Keratinocyte (primary cell): ENCODE results near the gene MFAP2. TPM values are rescaled to one million over a fixed set of nuclear protein-coding genes. Genes with fewer than 3 reads are reported as not detected.

Experiments
- DNase-seq: peaks from one replicate; pipeline ENCODE4 v3.0.0-alpha.2; 2011; ENCODE audit warnings: low read depth, missing footprints, low spot score
- FAIRE-seq: peaks from 2 replicates; lab custom pipeline; 2011; peaks lifted over from hg19 to GRCh38; lab: Jason Lieb, UNC
- H2AFZ ChIP-seq: 2 replicates; pipeline ENCODE4 v1.6.0; 2012; ENCODE audit warnings: low read length, control low read depth, inconsistent platforms; ENCODE audit not compliant: control insufficient read depth
- H3K27ac ChIP-seq: 2 replicates; pipeline ENCODE4 v1.5.1; 2011; ENCODE audit warnings: low read length; ENCODE audit not compliant: control insufficient read depth, insufficient read depth
- H3K27me3 ChIP-seq: 3 replicates; pipeline ENCODE4 v1.6.0; 2011; ENCODE audit warnings: low read length; ENCODE audit not compliant: control insufficient read depth, insufficient read depth; ENCODE audit errors: extremely low read depth
- H3K36me3 ChIP-seq, 2 experiments: 2 replicates in 1 of 2; 3 replicates in 1 of 2; pipeline ENCODE4 v1.5.1; 2011; ENCODE audit warnings: low read length in 2 of 2, mild to moderate bottlenecking in 1 of 2; ENCODE audit not compliant: control insufficient read depth in 2 of 2, insufficient read depth in 2 of 2; ENCODE audit errors: extremely low read depth in 1 of 2
- H3K4me1 ChIP-seq: 3 replicates; pipeline ENCODE4 v1.5.1; 2011; ENCODE audit warnings: low read length; ENCODE audit not compliant: control insufficient read depth, insufficient read depth; ENCODE audit errors: extremely low read depth
- H3K4me2 ChIP-seq: 3 replicates; pipeline ENCODE4 v1.6.0; 2011; ENCODE audit warnings: low read depth, low read length; ENCODE audit not compliant: control insufficient read depth, insufficient read depth; ENCODE audit errors: extremely low read depth
- H3K4me3 ChIP-seq, 3 experiments: fragments of 200-600 bp in 1 of 3; sonication (generic) in 1 of 3; 2 replicates in 2 of 3; 3 replicates in 1 of 3; pipeline ENCODE4 v1.5.1; 2011 to 2016; ENCODE audit warnings: low read length in 3 of 3, mild to moderate bottlenecking in 3 of 3, control low read depth in 2 of 3, inconsistent platforms in 1 of 3, low read depth in 1 of 3, mixed read lengths in 1 of 3, mixed run types in 1 of 3, moderate library complexity in 1 of 3; ENCODE audit not compliant: control insufficient read depth in 2 of 3, insufficient read depth in 2 of 3; ENCODE audit errors: extremely low read depth in 1 of 3
- H3K79me2 ChIP-seq: 2 replicates; pipeline ENCODE4 v1.6.0; 2012; ENCODE audit warnings: low read length; ENCODE audit not compliant: control insufficient read depth, insufficient read depth
- H3K9ac ChIP-seq: 3 replicates; pipeline ENCODE4 v1.6.0; 2011; ENCODE audit warnings: low read length; ENCODE audit not compliant: control insufficient read depth, insufficient read depth; ENCODE audit errors: extremely low read depth
- H3K9me1 ChIP-seq: 3 replicates; pipeline ENCODE4 v1.6.0; 2011; ENCODE audit warnings: low read length; ENCODE audit not compliant: control insufficient read depth, insufficient read depth; ENCODE audit errors: extremely low read depth
- H3K9me3 ChIP-seq: 2 replicates; pipeline ENCODE4 v1.5.1; 2012; ENCODE audit warnings: low read depth, low read length; ENCODE audit not compliant: control insufficient read depth
- H4K20me1 ChIP-seq: 3 replicates; pipeline ENCODE4 v1.6.0; 2011; ENCODE audit warnings: low read length; ENCODE audit not compliant: control insufficient read depth, insufficient read depth; ENCODE audit errors: extremely low read depth
- CTCF ChIP-seq, 3 experiments: IDR thresholded peaks in 1 of 3; conservative IDR thresholded peaks in 1 of 3; optimal IDR thresholded peaks in 1 of 3; 2 replicates in 2 of 3; 3 replicates in 1 of 3; pipeline versions ENCODE3 to v1.5.1; 2011; ENCODE audit warnings: low read length in 3 of 3, mild to moderate bottlenecking in 3 of 3, moderate library complexity in 2 of 3, control low read depth in 1 of 3, inconsistent platforms in 1 of 3; ENCODE audit not compliant: insufficient read depth in 2 of 3; ENCODE audit errors: extremely low read depth in 1 of 3
- EZH2 ChIP-seq: IDR thresholded peaks from one replicate; pipeline ENCODE4 v1.6.1; 2012; ENCODE audit warnings: inconsistent platforms, mild to moderate bottlenecking, low read length, moderate library complexity
- dilution Hi-C: fragments of 300-500 bp; cut with MboI; formaldehyde crosslinking; loops from one replicate; pipeline ENCODE4 v1.7.0; 2020; ENCODE audit warnings: low sequenced_read_pairs; ENCODE audit not compliant: extremely low pct_ligation_motif_present
- polyA plus RNA-seq, 5 experiments: library from polyadenylated mRNA; depleted of rRNA in 3 of 5; stranded (reverse) in 3 of 5; stranded (forward) in 1 of 5; unstranded in 1 of 5; fragments of >200 nt; gene quantifications; 1 replicate in 1 of 5; 2 replicates in 3 of 5; 3 replicates in 1 of 5; pipeline versions ENCODE4 v1.2.1 to v1.2.3, GENCODE V29; 2011 to 2012; ENCODE audit warnings: missing spikeins in 2 of 5, low read depth in 1 of 5, low replicate concordance in 1 of 5

The MFAP2 gene
- polyA plus RNA-seq, 1 donor (not counting 4 experiments of a cell fraction or from before 2014, with no cell fraction given), result 34.6 TPM

- no peak overlapping the region for H2AFZ ChIP-seq
- no peak overlapping the region for H3K27ac ChIP-seq
- FAIRE-seq (peak; percentile 20), DNase-seq (no peak)
- H3K4me3 ChIP-seq, result no peak overlapping the region
- peaks cover 33% of the 10 kb centered on the region for H3K4me1 ChIP-seq
- H3K9ac ChIP-seq, result no peak overlapping the region
- no peaks in the 10 kb centered on the region for H3K27me3 ChIP-seq
- dilution Hi-C loops, result no loop called here
- H3K9me3 ChIP-seq, result no peaks in the 10 kb centered on the region
- H3K79me2 ChIP-seq, result peaks cover 15% of the 10 kb centered on the region
- H4K20me1 ChIP-seq, result peaks cover 7% of the 10 kb centered on the region
- peaks cover 2 to 4% of the 10 kb centered on the region in 2 experiments for H3K36me3 ChIP-seq
- TF ChIP-seq CTCF (optimal IDR thresholded peaks at IDR 0.05 in 1 of 3, IDR thresholded peaks at IDR 0.05 in 1 of 3, conservative IDR thresholded peaks at IDR 0.05 in 1 of 3; ENCODE audit: extremely low read depth in 1 of 3, insufficient read depth in 2 of 3, low read length in 3 of 3) (no peak), EZH2 (no peak)
- H3K4me2 ChIP-seq, result peak overlapping the region; percentile 91
- H3K9me1 ChIP-seq, result peaks cover 2% of the 10 kb centered on the region
Observed at GRCh38 chr1:17012775-17013490, 32.5 kb upstream of the MFAP2 start.

GRCh38 chr1:17011439-17012307 lies 31.3 kb upstream of the MFAP2 start, which contains the start of gene ATP13A2:
Gene ATP13A2 (minus strand): TSS chr1:17011928. CDS start chr1:17011738, 190 bp downstream.
- DNase-seq, result peak; percentile 30
- dilution Hi-C loops, result no loop called here

More at GRCh38 chr1:17011439-17012307, 31.3 kb upstream of the MFAP2 start, which contains the start of gene ATP13A2:
- no peak for FAIRE-seq
- Histone ChIP-seq H3K9ac (peak within 1 kb of the TSS; percentile 65), H3K9me3 (no peaks in the 10 kb centered on the region), H3K27me3 (no peaks in the 10 kb centered on the region), H3K27ac (peak within 1 kb of the TSS; percentile 6), H3K9me1 (peaks cover 2% of the 10 kb centered on the region), H3K36me3 (peaks cover 2 to 4% of the 10 kb centered on the region in 2 experiments), H3K4me1 (peaks cover 33% of the 10 kb centered on the region), H4K20me1 (peaks cover 7% of the 10 kb centered on the region), H3K4me3 (peak within 1 kb of the TSS; percentile 78 to 84 (median 80)), H3K4me2 (peak within 1 kb of the TSS; percentile 91), H3K79me2 (peaks cover 18% of the 10 kb centered on the region), H2AFZ (peak within 1 kb of the TSS; percentile 96)
- TF ChIP-seq EZH2, result no peak
- no peak for TF ChIP-seq CTCF (optimal IDR thresholded peaks at IDR 0.05 in 1 of 3, IDR thresholded peaks at IDR 0.05 in 1 of 3, conservative IDR thresholded peaks at IDR 0.05 in 1 of 3; ENCODE audit: extremely low read depth in 1 of 3, insufficient read depth in 2 of 3, low read length in 3 of 3)
